Thyroid gland (tissue), 4 donors: ENCODE results near the gene ZNF740.

ENCODE experiments used
- POLR2A ChIP-seq, 2 donors: fragments of 450-650 bp; IDR thresholded peaks; one replicate each; pipeline ENCODE4 v1.6.1; 2017; ENCODE audit warnings: antibody characterized with exemption in 2 of 2, mild to moderate bottlenecking in 2 of 2, moderate library complexity in 1 of 2
- TF ChIP-seq, protein P1 (sequence below), 6 experiments: fragments of 200-600 bp in 3 of 6; fragments of 450-650 bp in 3 of 6; sonication (generic) in 3 of 6; IDR thresholded peaks; one replicate each; pipeline ENCODE4 v1.5.1; 2016 to 2019; ENCODE audit warnings: antibody characterized with exemption in 6 of 6, mild to moderate bottlenecking in 2 of 6, inconsistent platforms in 1 of 6, moderate library complexity in 1 of 6

DNA sequence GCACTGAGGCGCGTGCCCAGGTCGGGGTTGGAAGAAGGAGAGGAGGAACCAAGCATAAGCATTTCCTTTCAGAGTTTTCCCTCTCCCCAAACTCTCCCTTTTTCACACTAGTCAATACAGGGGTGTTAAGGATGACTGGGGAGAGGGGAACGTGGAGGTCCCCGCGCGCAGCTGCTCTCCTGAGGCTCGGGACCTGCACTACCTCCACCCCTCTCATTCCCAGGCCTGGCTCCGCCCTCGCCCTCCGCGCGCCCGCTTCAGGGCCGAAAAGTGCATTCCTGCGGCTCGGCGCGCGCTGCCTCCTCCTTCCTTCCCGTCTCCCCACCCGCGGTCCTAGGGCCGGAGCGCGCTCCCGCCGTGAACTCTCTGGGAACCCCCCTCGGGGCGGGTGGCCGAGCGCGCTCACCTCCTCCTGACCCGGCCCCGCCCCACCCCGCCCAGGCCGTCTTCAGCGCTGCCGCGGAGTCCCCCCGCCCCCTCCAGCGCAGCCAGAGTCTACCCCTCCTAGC is 40.2 kb downstream of the ZNF740 start:
- TF ChIP-seq, protein P1, sequence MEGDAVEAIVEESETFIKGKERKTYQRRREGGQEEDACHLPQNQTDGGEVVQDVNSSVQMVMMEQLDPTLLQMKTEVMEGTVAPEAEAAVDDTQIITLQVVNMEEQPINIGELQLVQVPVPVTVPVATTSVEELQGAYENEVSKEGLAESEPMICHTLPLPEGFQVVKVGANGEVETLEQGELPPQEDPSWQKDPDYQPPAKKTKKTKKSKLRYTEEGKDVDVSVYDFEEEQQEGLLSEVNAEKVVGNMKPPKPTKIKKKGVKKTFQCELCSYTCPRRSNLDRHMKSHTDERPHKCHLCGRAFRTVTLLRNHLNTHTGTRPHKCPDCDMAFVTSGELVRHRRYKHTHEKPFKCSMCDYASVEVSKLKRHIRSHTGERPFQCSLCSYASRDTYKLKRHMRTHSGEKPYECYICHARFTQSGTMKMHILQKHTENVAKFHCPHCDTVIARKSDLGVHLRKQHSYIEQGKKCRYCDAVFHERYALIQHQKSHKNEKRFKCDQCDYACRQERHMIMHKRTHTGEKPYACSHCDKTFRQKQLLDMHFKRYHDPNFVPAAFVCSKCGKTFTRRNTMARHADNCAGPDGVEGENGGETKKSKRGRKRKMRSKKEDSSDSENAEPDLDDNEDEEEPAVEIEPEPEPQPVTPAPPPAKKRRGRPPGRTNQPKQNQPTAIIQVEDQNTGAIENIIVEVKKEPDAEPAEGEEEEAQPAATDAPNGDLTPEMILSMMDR (IDR thresholded peaks at IDR 0.05): no peak
- TF ChIP-seq POLR2A (IDR thresholded peaks at IDR 0.05): no peak
